OCI-LY7 (cell line): ENCODE measurements around the gene TCP11L2. TPM values are rescaled to one million over a fixed set of nuclear protein-coding genes. Genes with fewer than 3 reads are reported as not detected.

ENCODE experiments used
- BruUV-seq: library from RNA; stranded (reverse); fragments of 400-500 nt; replicated peaks from 2 replicates; lab custom pipeline; 2021; lab: Mats Ljungman, UMichigan
- CTCF ChIA-PET: fragments of 300-600 bp; sonication (Branson Sonifier 250); formaldehyde crosslinking; loops from one replicate; lab custom pipeline; 2022; ENCODE audit warnings: antibody characterized with exemption; ENCODE audit not compliant: unreplicated experiment; lab: Charles Lee
- POLR2A ChIA-PET: fragments of 300-600 bp; sonication (Branson Sonifier 250); formaldehyde crosslinking; loops from one replicate; lab custom pipeline; 2022; ENCODE audit warnings: antibody characterized with exemption; lab: Charles Lee
- DNase-seq: peaks from one replicate; pipeline ENCODE4 v3.0.0-alpha.2; 2015; ENCODE audit warnings: low spot score
- H2AFZ ChIP-seq: fragments of 200-600 bp; sonication (generic), shearing (Covaris generic); 2 replicates; pipeline ENCODE4 v1.6.1; 2014; ENCODE audit warnings: mild to moderate bottlenecking, antibody characterized with exemption, low read length, moderate library complexity
- H3K27ac ChIP-seq: fragments of 200-600 bp; sonication (generic); 2 replicates; pipeline ENCODE4 v1.5.1; 2014; ENCODE audit warnings: mixed run types, low read depth, mild to moderate bottlenecking, moderate library complexity, low read length, inconsistent platforms; ENCODE audit not compliant: poor library complexity, severe bottlenecking
- H3K36me3 ChIP-seq: fragments of 200-600 bp; sonication (generic); 2 replicates; pipeline ENCODE4 v1.6.1; 2014; ENCODE audit warnings: mild to moderate bottlenecking, antibody characterized with exemption, low read length, moderate library complexity, mixed read lengths; ENCODE audit not compliant: insufficient read depth
- H3K4me1 ChIP-seq: fragments of 200-600 bp; sonication (generic); 2 replicates; pipeline ENCODE4 v1.5.1; 2014; ENCODE audit warnings: mild to moderate bottlenecking, low read length; ENCODE audit not compliant: insufficient read depth, poor library complexity, severe bottlenecking
- H3K4me2 ChIP-seq: fragments of 200-600 bp; sonication (generic); 2 replicates; pipeline ENCODE4 v1.6.1; 2014; ENCODE audit warnings: mild to moderate bottlenecking, low read length
- H3K4me3 ChIP-seq: fragments of 200-600 bp; sonication (generic); 2 replicates; pipeline ENCODE4 v1.5.1; 2014; ENCODE audit warnings: mild to moderate bottlenecking, low read depth, low read length; ENCODE audit not compliant: poor library complexity, severe bottlenecking
- H3K79me2 ChIP-seq: fragments of 200-600 bp; sonication (generic); 2 replicates; pipeline ENCODE4 v1.6.1; 2016; ENCODE audit warnings: low read depth, mild to moderate bottlenecking, low read length, moderate library complexity, mixed read lengths; ENCODE audit not compliant: insufficient read depth
- H3K9me2 ChIP-seq: fragments of 200-600 bp; sonication (generic); 2 replicates; pipeline ENCODE4 v1.6.1; 2016; ENCODE audit warnings: mild to moderate bottlenecking, low read length, mixed read lengths; ENCODE audit not compliant: insufficient read depth
- H3K9me3 ChIP-seq: fragments of 200-600 bp; sonication (generic); 2 replicates; pipeline ENCODE4 v1.6.1; 2014; ENCODE audit warnings: mild to moderate bottlenecking, mixed run types, low read length, mixed read lengths
- H4K20me1 ChIP-seq: fragments of 200-600 bp; sonication (generic); 2 replicates; pipeline ENCODE4 v1.6.1; 2014; ENCODE audit warnings: mild to moderate bottlenecking, antibody characterized with exemption, low read length, moderate library complexity, mixed read lengths; ENCODE audit not compliant: insufficient read depth
- EZH2phosphoT487 ChIP-seq: fragments of 200-600 bp; sonication (generic); IDR thresholded peaks from 2 replicates; pipeline ENCODE4 v1.6.1; 2018; ENCODE audit warnings: low read depth, borderline replicate concordance, mild to moderate bottlenecking, mixed run types, antibody characterized with exemption, low read length, moderate library complexity, mixed read lengths
- intact Hi-C: fragments of 100-400 bp; cut with micrococcal nuclease; formaldehyde crosslinking; loops from one replicate; pipeline ENCODE4 v1.10.0; 2022; ENCODE audit not compliant: unreplicated experiment
- total RNA-seq, 2 experiments: library from RNA; depleted of rRNA in 1 of 2; stranded (reverse); fragments of >200 nt in 1 of 2; shearing (Covaris generic) in 1 of 2; gene quantifications; 2 replicates each; pipeline ENCODE4 v1.2.3, GENCODE V29; 2014 to 2022
- TF ChIP-seq, protein P1 (sequence below): fragments of 200-600 bp; sonication (generic); conservative IDR thresholded peaks from 2 replicates; pipeline ENCODE4 v1.5.1; 2014; ENCODE audit warnings: mild to moderate bottlenecking, antibody characterized with exemption, low read length, moderate library complexity, mixed read lengths

TCP11L2 gene
- total RNA-seq, 2 experiments from 2014 or later: 1.8 to 9.8 TPM

DNA sequence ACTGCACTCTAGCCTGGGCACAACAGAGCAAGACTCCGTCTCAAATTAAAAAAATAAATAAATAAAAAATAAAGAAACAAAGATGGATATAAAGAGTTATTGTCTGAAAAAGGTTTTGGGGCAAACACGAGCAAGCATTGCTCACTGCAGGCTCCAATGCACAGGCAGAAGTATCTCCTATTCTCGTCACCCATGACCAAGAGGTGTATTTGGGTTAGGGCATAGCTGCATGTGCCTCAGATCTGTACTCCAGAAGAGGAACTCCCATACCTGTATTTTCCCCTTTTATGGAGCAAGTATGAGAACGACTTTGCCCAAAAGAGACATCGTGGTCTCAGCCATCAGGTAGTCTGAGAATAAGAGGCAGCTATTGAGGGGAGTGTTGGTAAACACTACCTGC, 10.2 kb upstream of the TCP11L2 start:
- no peak overlapping the region for H3K4me3 ChIP-seq
- H3K9me2 ChIP-seq: no peaks in the 10 kb centered on the region
- H3K27ac ChIP-seq: no peak overlapping the region
- H3K36me3 ChIP-seq: no peaks in the 10 kb centered on the region
- peaks cover 16% of the 10 kb centered on the region for H3K4me1 ChIP-seq
- TF ChIP-seq, protein P1, sequence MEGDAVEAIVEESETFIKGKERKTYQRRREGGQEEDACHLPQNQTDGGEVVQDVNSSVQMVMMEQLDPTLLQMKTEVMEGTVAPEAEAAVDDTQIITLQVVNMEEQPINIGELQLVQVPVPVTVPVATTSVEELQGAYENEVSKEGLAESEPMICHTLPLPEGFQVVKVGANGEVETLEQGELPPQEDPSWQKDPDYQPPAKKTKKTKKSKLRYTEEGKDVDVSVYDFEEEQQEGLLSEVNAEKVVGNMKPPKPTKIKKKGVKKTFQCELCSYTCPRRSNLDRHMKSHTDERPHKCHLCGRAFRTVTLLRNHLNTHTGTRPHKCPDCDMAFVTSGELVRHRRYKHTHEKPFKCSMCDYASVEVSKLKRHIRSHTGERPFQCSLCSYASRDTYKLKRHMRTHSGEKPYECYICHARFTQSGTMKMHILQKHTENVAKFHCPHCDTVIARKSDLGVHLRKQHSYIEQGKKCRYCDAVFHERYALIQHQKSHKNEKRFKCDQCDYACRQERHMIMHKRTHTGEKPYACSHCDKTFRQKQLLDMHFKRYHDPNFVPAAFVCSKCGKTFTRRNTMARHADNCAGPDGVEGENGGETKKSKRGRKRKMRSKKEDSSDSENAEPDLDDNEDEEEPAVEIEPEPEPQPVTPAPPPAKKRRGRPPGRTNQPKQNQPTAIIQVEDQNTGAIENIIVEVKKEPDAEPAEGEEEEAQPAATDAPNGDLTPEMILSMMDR: no peak
- no peak for TF ChIP-seq EZH2phosphoT487
- H2AFZ ChIP-seq: peak overlapping the region; percentile 25; the same call in 1 of the 2 replicates
- DNase-seq: no peak
- H3K79me2 ChIP-seq: no peaks in the 10 kb centered on the region
- no peaks in the 10 kb centered on the region for H3K9me3 ChIP-seq
- ChIA-PET POLR2A (interaction anchor here (2.4 kb wide), 1 partner anchor 9 kb away, joined by 7 read pairs; no protein-coding TSS in a partner anchor), CTCF (no interaction called here)
- no peaks in the 10 kb centered on the region for H4K20me1 ChIP-seq
- intact Hi-C loops: no loop called here
- H3K4me2 ChIP-seq: no peak overlapping the region
- no TSS peak for BruUV-seq

DNA sequence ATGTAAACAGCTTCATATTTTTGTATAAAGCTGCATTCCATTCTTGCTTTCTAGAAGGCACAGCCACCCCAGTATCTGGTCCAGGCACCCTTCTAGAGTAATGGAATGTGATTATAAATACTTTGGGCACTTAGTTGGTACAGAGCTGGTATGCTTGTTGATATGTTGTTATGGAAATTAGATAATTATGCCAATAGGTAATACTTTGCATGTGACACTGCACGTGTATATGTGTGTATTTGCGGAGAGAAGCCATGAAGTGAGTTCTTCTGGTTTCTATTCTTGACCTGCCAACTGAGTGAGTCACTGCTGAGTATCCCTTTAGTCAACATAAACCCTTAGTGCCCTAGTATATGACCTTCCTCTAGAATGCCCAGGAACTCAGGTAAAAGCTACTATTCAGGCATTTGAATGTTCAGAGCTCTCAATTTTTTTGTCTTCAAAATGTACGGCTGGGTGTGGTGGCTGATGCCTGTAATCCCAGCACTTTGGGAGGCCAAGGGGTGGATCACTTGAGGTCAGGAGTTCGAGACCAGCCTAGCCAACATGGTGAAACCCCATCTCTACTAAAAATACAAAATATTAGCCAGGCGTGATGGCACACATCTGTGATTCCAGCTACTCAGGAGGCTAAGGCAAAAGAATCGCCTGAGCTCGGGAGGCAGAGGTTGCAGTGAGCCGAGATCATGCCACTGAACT, 6.2 kb upstream of the TCP11L2 start:
- BruUV-seq: no TSS peak
- Histone ChIP-seq H3K36me3 (no peaks in the 10 kb centered on the region), H3K27ac (no peak overlapping the region), H3K4me1 (peaks cover 32% of the 10 kb centered on the region), H2AFZ (no peak overlapping the region), H3K9me2 (no peaks in the 10 kb centered on the region), H3K79me2 (no peaks in the 10 kb centered on the region), H3K4me2 (no peak overlapping the region), H3K9me3 (no peaks in the 10 kb centered on the region), H3K4me3 (no peak overlapping the region), H4K20me1 (no peaks in the 10 kb centered on the region)
- ChIA-PET POLR2A (interaction anchor here (0.6 to 1.0 kb wide), 5 partner anchors 12 to 900 kb away, joined by 3 to 4 read pairs (median 3); partner anchors contain the start of gene POLR3B), CTCF (no interaction called here)
- TF ChIP-seq, protein P1: no peak
- TF ChIP-seq EZH2phosphoT487: no peak
- DNase-seq: no peak
- intact Hi-C loops: no loop called here

DNA sequence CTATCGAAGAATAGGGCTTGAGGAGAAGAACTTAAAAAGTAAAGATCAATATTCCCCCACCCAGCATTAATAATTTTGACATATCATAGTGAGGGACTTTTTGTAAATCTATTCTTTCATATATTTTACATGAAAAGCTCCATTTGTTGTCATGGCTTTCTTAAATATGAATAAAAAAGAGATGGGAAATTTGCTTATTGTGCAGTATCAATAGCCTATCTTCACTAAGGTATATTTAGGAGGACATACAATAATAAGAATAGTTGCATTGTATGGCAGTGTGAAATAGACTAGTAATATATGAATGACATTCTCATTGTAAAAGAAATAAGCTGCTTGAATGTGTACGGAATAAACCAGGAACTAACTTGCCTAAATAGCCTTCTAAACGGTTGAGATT, 5.5 kb upstream of the TCP11L2 start:
- H3K4me1 ChIP-seq: peaks cover 37% of the 10 kb centered on the region
- H3K4me3 ChIP-seq: no peak overlapping the region
- intact Hi-C loops: no loop called here
- TF ChIP-seq EZH2phosphoT487: no peak
- TF ChIP-seq, protein P1: no peak
- H4K20me1 ChIP-seq: no peaks in the 10 kb centered on the region
- DNase-seq: no peak
- BruUV-seq: no TSS peak
- H3K4me2 ChIP-seq: peak overlapping the region; percentile 57; the same call in 1 of the 2 replicates
- no peaks in the 10 kb centered on the region for H3K9me3 ChIP-seq
- POLR2A ChIA-PET: interaction anchor here (1.5 kb wide), 1 partner anchor 61 kb away, joined by 5 read pairs; no protein-coding TSS in a partner anchor
- H3K79me2 ChIP-seq: no peaks in the 10 kb centered on the region
- H3K36me3 ChIP-seq: no peaks in the 10 kb centered on the region
- no peaks in the 10 kb centered on the region for H3K9me2 ChIP-seq
- H3K27ac ChIP-seq: no peak overlapping the region
- peak overlapping the region; percentile 60; the same call in 1 of the 2 replicates for H2AFZ ChIP-seq
- CTCF ChIA-PET: interaction anchor here (0.9 to 1.3 kb wide), 3 partner anchors 18 to 70 kb away, joined by 3 to 4 read pairs (median 3); no protein-coding TSS in a partner anchor
